GM23338 (cell line): Measurements from ENCODE around the gene RPL28. TPM values are rescaled to one million over a fixed set of nuclear protein-coding genes. Genes with fewer than 3 reads are reported as not detected.

Experiments
- ATAC-seq: fragments of 200-7000 bp; cut with Tn5 transposase; 3 replicates; pipeline ENCODE4 v1.9.1; 2020
- DNase-seq: peaks from one replicate; pipeline ENCODE4 v3.0.0-alpha.2; 2015; ENCODE audit warnings: low spot score
- H2AFZ ChIP-seq: fragments of 200-600 bp; sonication (generic); 2 replicates; pipeline ENCODE4 v1.8.0; 2016; ENCODE audit warnings: antibody characterized with exemption, mild to moderate bottlenecking, moderate library complexity
- H3F3A ChIP-seq: fragments of 200-600 bp; sonication (generic); replicated peaks from 2 replicates; pipeline ENCODE4 v1.8.0; 2017; ENCODE audit warnings: antibody characterized with exemption, mixed run types, low read depth
- H3K27ac ChIP-seq: fragments of 200-600 bp; sonication (generic); 2 replicates; pipeline ENCODE4 v1.6.1; 2016; ENCODE audit warnings: low read depth
- H3K27me3 ChIP-seq: fragments of 200-600 bp; sonication (generic); 2 replicates; pipeline ENCODE4 v1.8.0; 2016; ENCODE audit warnings: mild to moderate bottlenecking, mixed run types, moderate library complexity; ENCODE audit not compliant: insufficient read depth
- H3K36me3 ChIP-seq: fragments of 200-600 bp; sonication (generic); 2 replicates; pipeline ENCODE4 v1.8.0; 2016; ENCODE audit warnings: mild to moderate bottlenecking; ENCODE audit not compliant: insufficient read depth
- H3K4me1 ChIP-seq: fragments of 200-600 bp; sonication (generic); 2 replicates; pipeline ENCODE4 v1.8.0; 2016; ENCODE audit warnings: mild to moderate bottlenecking, moderate library complexity; ENCODE audit not compliant: insufficient read depth
- H3K4me2 ChIP-seq: fragments of 200-600 bp; sonication (generic); 2 replicates; pipeline ENCODE4 v1.7.1; 2017; ENCODE audit warnings: mixed run types
- H3K4me3 ChIP-seq: fragments of 200-600 bp; sonication (generic); 2 replicates; pipeline ENCODE4 v1.6.1; 2016; ENCODE audit warnings: mixed run types
- H3K79me2 ChIP-seq: fragments of 200-600 bp; sonication (generic); replicated peaks from 2 replicates; pipeline ENCODE4 v1.8.0; 2017; ENCODE audit warnings: mild to moderate bottlenecking; ENCODE audit not compliant: insufficient read depth
- H3K9me2 ChIP-seq: fragments of 200-600 bp; sonication (generic); 2 replicates; pipeline ENCODE4 v1.8.0; 2017; ENCODE audit not compliant: insufficient read depth
- H4K20me1 ChIP-seq: fragments of 200-600 bp; sonication (generic); replicated peaks from 2 replicates; pipeline ENCODE4 v1.8.0; 2017; ENCODE audit warnings: mild to moderate bottlenecking; ENCODE audit not compliant: insufficient read depth
- H3K27ac Mint-ChIP-seq: 2 replicates; pipeline ENCODE4 v1.8.0; 2020; ENCODE audit warnings: inconsistent platforms, mild to moderate bottlenecking, moderate library complexity, mixed read lengths
- H3K27me3 Mint-ChIP-seq: 3 replicates; pipeline ENCODE4 v1.8.0; 2022; ENCODE audit warnings: low read depth, mild to moderate bottlenecking, moderate library complexity, mixed read lengths, inconsistent platforms; ENCODE audit not compliant: insufficient read depth, poor library complexity
- H3K36me3 Mint-ChIP-seq: 3 replicates; pipeline ENCODE4 v1.8.0; 2021; ENCODE audit warnings: low read depth, mild to moderate bottlenecking, inconsistent platforms, moderate library complexity, mixed read lengths
- H3K4me1 Mint-ChIP-seq: 3 replicates; pipeline ENCODE4 v1.8.0; 2020; ENCODE audit warnings: mild to moderate bottlenecking, inconsistent platforms, mixed read lengths
- H3K4me3 Mint-ChIP-seq: 3 replicates; pipeline ENCODE4 v1.8.0; 2021; ENCODE audit warnings: moderate library complexity, mild to moderate bottlenecking, inconsistent platforms, mixed read lengths
- H3K9me3 Mint-ChIP-seq: 3 replicates; pipeline ENCODE4 v1.8.0; 2020; ENCODE audit warnings: moderate library complexity, mild to moderate bottlenecking, inconsistent platforms, mixed read lengths
- EZH2phosphoT487 ChIP-seq: fragments of 200-600 bp; sonication (generic); IDR thresholded peaks from one replicate; pipeline ENCODE4 v1.8.1; 2018; ENCODE audit warnings: antibody characterized with exemption; ENCODE audit not compliant: unreplicated experiment
- POLR2AphosphoS5 ChIP-seq: IDR thresholded peaks from 2 replicates; pipeline ENCODE4 v1.6.1; 2016; ENCODE audit warnings: antibody characterized with exemption, low read depth
- REST ChIP-seq: IDR thresholded peaks from one replicate; pipeline ENCODE4 v1.6.1; 2018; ENCODE audit warnings: antibody characterized with exemption; ENCODE audit not compliant: unreplicated experiment
- STAT1 ChIP-seq: IDR thresholded peaks from one replicate; pipeline ENCODE4 v1.6.1; 2016; ENCODE audit warnings: antibody characterized with exemption; ENCODE audit not compliant: unreplicated experiment
- ZNF114 ChIP-seq: fragments of 250-450 bp; sonication (Bioruptor Pico); IDR thresholded peaks from 2 replicates; pipeline ENCODE4 v1.5.0; 2020; ENCODE audit warnings: mild to moderate bottlenecking, moderate library complexity
- ZNF331 ChIP-seq: fragments of 250-450 bp; sonication (Bioruptor Pico); IDR thresholded peaks from 2 replicates; pipeline ENCODE4 v1.5.0; 2020; ENCODE audit warnings: low read depth, mild to moderate bottlenecking, moderate library complexity
- polyA plus RNA-seq: library from polyadenylated mRNA; unstranded; fragments of >200 nt; fragmentation: Nextera tagmentation; extraction: Ambion mirVana; gene quantifications from 2 replicates; pipeline ENCODE4 v1.2.1, GENCODE V29; 2016
- total RNA-seq: library from RNA; depleted of rRNA; stranded (reverse); fragments of >200 nt; shearing (Covaris generic); gene quantifications from 2 replicates; pipeline ENCODE4 v1.2.3, GENCODE V29; 2014
- TF ChIP-seq, protein P1 (sequence below), 2 experiments: fragments of 200-600 bp in 1 of 2; sonication (generic) in 1 of 2; conservative IDR thresholded peaks; 2 replicates each; pipeline versions ENCODE4 v1.5.1 to v1.6.1; 2016 to 2017; ENCODE audit warnings: antibody characterized with exemption in 2 of 2, low read depth in 2 of 2, mild to moderate bottlenecking in 2 of 2, moderate library complexity in 1 of 2

RPL28 gene
- total and polyA plus RNA-seq, 2 experiments from 2014 or later, result 737 to 1,528 TPM

DNA sequence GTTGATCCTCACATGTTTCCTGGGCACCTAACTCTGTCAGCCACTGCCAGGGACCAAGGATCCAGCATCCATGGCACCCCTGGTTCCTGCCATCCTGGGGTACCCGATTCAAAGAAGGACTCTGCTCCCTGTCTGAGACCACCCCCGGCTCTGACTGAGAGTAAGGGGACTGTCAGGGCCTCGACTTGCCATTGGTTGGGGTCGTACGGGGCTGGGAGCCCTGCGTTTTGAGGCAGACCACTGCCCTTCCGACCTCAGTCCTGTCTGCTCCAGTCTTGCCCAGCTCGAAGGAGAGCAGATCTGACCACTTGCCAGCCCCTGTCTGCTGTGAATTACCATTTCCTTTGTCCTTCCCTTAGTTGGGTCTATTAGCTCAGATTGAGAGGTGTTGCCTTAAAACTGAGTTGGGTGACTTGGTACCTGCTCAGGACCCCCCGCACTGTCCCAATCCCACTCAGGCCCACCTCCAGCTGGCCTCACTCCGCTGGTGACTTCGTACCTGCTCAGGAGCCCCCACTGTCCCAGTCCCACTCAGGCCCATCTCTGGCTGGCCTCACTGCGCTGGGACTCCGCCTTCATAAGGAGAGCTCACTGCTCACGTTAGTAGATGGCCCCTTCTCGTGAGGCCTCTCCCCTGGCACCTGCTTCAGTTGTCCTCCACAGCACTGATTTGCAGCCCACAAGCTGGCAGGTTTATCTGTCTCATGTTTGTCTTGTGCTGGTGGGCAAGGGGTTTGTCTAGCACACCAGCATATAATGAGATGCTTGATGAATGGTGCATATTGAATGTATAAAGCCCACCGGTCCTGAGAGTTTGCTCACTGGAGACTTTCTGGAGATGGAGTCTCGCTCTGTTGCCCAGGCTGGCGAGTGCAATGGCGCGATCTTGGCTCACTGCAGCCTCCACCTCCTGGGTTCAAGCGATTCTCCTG, 3.9 kb downstream of the RPL28 start:
- Histone ChIP-seq H3F3A (peaks cover 61% of the 10 kb centered on the region), H3K9me2 (no peaks in the 10 kb centered on the region), H3K79me2 (peaks cover 28% of the 10 kb centered on the region), H3K36me3 (peaks cover 11% of the 10 kb centered on the region; the same call in 1 of the 2 replicates), H4K20me1 (peaks cover 40% of the 10 kb centered on the region), H3K4me3 (no peak overlapping the region; the same call in 1 of the 2 replicates), H3K27ac (peak overlapping the region; percentile 45; the same call in 1 of the 2 replicates), H2AFZ (no peak overlapping the region), H3K27me3 (no peaks in the 10 kb centered on the region), H3K4me2 (peak overlapping the region; percentile 32), H3K4me1 (peaks cover 70% of the 10 kb centered on the region)
- H3K27ac Mint-ChIP-seq, result peak overlapping the region; percentile 85
- no peaks in the 10 kb centered on the region; the same call in 2 of the 3 replicates for H3K9me3 Mint-ChIP-seq
- no peak for ATAC-seq
- peaks cover 72% of the 10 kb centered on the region for H3K4me1 Mint-ChIP-seq
- H3K27me3 Mint-ChIP-seq, result peaks cover 52% of the 10 kb centered on the region
- DNase-seq, result no peak
- peaks cover 54% of the 10 kb centered on the region for H3K36me3 Mint-ChIP-seq
- H3K4me3 Mint-ChIP-seq, result peak overlapping the region; percentile 46; the same call in 1 of the 3 replicates
- TF ChIP-seq POLR2AphosphoS5, result peak; percentile 54
- TF ChIP-seq, protein P1, sequence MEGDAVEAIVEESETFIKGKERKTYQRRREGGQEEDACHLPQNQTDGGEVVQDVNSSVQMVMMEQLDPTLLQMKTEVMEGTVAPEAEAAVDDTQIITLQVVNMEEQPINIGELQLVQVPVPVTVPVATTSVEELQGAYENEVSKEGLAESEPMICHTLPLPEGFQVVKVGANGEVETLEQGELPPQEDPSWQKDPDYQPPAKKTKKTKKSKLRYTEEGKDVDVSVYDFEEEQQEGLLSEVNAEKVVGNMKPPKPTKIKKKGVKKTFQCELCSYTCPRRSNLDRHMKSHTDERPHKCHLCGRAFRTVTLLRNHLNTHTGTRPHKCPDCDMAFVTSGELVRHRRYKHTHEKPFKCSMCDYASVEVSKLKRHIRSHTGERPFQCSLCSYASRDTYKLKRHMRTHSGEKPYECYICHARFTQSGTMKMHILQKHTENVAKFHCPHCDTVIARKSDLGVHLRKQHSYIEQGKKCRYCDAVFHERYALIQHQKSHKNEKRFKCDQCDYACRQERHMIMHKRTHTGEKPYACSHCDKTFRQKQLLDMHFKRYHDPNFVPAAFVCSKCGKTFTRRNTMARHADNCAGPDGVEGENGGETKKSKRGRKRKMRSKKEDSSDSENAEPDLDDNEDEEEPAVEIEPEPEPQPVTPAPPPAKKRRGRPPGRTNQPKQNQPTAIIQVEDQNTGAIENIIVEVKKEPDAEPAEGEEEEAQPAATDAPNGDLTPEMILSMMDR (conservative IDR thresholded peaks at IDR 0.05; ENCODE audit: low read depth in 2 of 2), result no peak
- no peak for TF ChIP-seq STAT1
- TF ChIP-seq REST, result no peak

DNA sequence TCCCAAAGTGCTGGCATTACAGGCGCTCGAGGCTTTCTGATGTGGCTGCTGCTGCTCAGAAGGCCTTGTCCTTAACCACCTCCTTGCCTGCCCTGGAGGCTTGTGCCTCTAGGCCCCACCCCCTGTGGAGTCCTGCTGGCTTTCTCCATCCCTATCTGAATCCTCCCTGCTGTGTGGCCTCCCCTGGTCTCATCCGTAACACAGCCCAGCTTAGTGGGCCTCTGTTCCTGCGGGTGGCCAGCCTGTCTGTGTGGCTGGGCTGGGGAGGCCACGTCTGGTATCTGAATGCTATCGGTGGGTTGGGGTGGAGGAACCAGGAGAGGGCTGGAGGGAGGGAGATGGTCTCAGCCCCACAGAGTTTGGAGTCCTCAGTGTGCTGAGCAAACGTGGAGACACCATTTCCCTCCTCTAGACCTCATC, 4.7 kb downstream of the RPL28 start:
- Histone ChIP-seq H3K27me3 (no peaks in the 10 kb centered on the region), H3K79me2 (peaks cover 28% of the 10 kb centered on the region), H3K9me2 (no peaks in the 10 kb centered on the region), H3K4me3 (no peak overlapping the region), H2AFZ (no peak overlapping the region), H3K4me1 (peaks cover 66% of the 10 kb centered on the region), H3K4me2 (no peak overlapping the region; the same call in 1 of the 2 replicates), H3K36me3 (peaks cover 11% of the 10 kb centered on the region; the same call in 1 of the 2 replicates), H4K20me1 (peaks cover 40% of the 10 kb centered on the region), H3F3A (peaks cover 57% of the 10 kb centered on the region), H3K27ac (peak overlapping the region; percentile 15; the same call in 1 of the 2 replicates)
- Mint-ChIP-seq H3K27ac (peak overlapping the region; percentile 26; the same call in 1 of the 2 replicates), H3K4me3 (no peak overlapping the region; the same call in 2 of the 3 replicates), H3K4me1 (peaks cover 69% of the 10 kb centered on the region), H3K27me3 (peaks cover 45% of the 10 kb centered on the region), H3K36me3 (peaks cover 54% of the 10 kb centered on the region), H3K9me3 (no peaks in the 10 kb centered on the region; the same call in 2 of the 3 replicates)
- ATAC-seq (peak; percentile 6), DNase-seq (peak; percentile 57)
- TF ChIP-seq, protein P1 (conservative IDR thresholded peaks at IDR 0.05; ENCODE audit: low read depth in 2 of 2), result no peak
- TF ChIP-seq EZH2phosphoT487, result no peak
- no peak for TF ChIP-seq ZNF331
- TF ChIP-seq ZNF114 (CRISPR knock-in tag), result no peak
